K562 (cell line): ENCODE results near the gene TRUB2. TPM values are rescaled to one million over a fixed set of nuclear protein-coding genes. Genes with fewer than 3 reads are reported as not detected.

Source experiments
- ATAC-seq: fragments of 200-7000 bp; cut with Tn5 transposase; 3 replicates; pipeline ENCODE4 v1.9.1; 2020; ENCODE audit warnings: moderate library complexity
- BruUV-seq: library from RNA; stranded (reverse); fragments of 400-500 nt; replicated peaks from 2 replicates; lab custom pipeline; 2021; lab: Mats Ljungman, UMichigan
- CTCF ChIA-PET: fragments of 300-600 bp; formaldehyde crosslinking; extraction: SDS; loops from one replicate; lab custom pipeline; 2021; ENCODE audit warnings: low intra/inter-chr PET ratio; lab: Yijun Ruan, JAX
- POLR2A ChIA-PET: fragments of 300-600, 350-650 bp; sonication (Branson Sonifier 250); formaldehyde crosslinking; extraction: SDS; loops from one replicate; lab custom pipeline; 2021; ENCODE audit warnings: antibody characterized with exemption, inconsistent platforms; lab: Yijun Ruan, JAX
- DNase-seq, 4 experiments: peaks; one replicate each; pipeline versions ENCODE4 v3.0.0 to v3.0.0-alpha.2; 2011 to 2018; ENCODE audit warnings: low spot score in 3 of 4, mixed read lengths in 3 of 4; ENCODE audit errors: extremely low read depth in 1 of 4
- FAIRE-seq: peaks from 2 replicates; lab custom pipeline; 2011; peaks lifted over from hg19 to GRCh38; lab: Jason Lieb, UNC
- H2AFZ ChIP-seq: 2 replicates; pipeline ENCODE4 v1.6.0; 2011; ENCODE audit warnings: low read depth, low read length, control low read depth, inconsistent platforms
- H3K27ac ChIP-seq: fragments of 200-600 bp; 3 replicates; pipeline ENCODE4 v1.8.0; 2011; ENCODE audit warnings: low read depth, mild to moderate bottlenecking, control low read depth, inconsistent platforms, low read length, moderate library complexity, mixed read lengths; ENCODE audit errors: extremely low read depth
- H3K27me3 ChIP-seq, 2 experiments: fragments of 300-600 bp in 1 of 2; 2 replicates in 1 of 2; 3 replicates in 1 of 2; pipeline versions ENCODE4 v1.6.0 to v1.8.0; 2011; ENCODE audit warnings: inconsistent platforms in 2 of 2, low read length in 2 of 2, mild to moderate bottlenecking in 1 of 2, mixed read lengths in 1 of 2, moderate library complexity in 1 of 2; ENCODE audit not compliant: control insufficient read depth in 2 of 2, insufficient read depth in 2 of 2
- H3K36me3 ChIP-seq: fragments of 300-600 bp; 3 replicates; pipeline ENCODE4 v1.8.0; 2011; ENCODE audit warnings: mild to moderate bottlenecking, low read length, inconsistent platforms; ENCODE audit not compliant: control insufficient read depth, insufficient read depth
- H3K4me1 ChIP-seq, 2 experiments: fragments of 200-600 bp in 1 of 2; replicated peaks in 1 of 2; 2 replicates in 1 of 2; 3 replicates in 1 of 2; pipeline versions ENCODE4 v1.5.1 to v1.8.0; 2011; ENCODE audit warnings: inconsistent platforms in 2 of 2, low read length in 2 of 2, mild to moderate bottlenecking in 1 of 2, mixed read lengths in 1 of 2, moderate library complexity in 1 of 2; ENCODE audit not compliant: control insufficient read depth in 2 of 2, insufficient read depth in 2 of 2
- H3K4me2 ChIP-seq: 2 replicates; pipeline ENCODE4 v1.6.1; 2011; ENCODE audit warnings: low read length, control low read depth, inconsistent platforms, mixed read lengths; ENCODE audit not compliant: insufficient read depth
- H3K4me3 ChIP-seq: fragments of 200-600 bp; sonication (generic), shearing (Covaris generic); 2 replicates; pipeline ENCODE4 v1.5.1; 2016; ENCODE audit warnings: control low read depth, inconsistent platforms
- H3K79me2 ChIP-seq: fragments of 200-600 bp; 3 replicates; pipeline ENCODE4 v1.8.0; 2011; ENCODE audit warnings: low read length, inconsistent platforms; ENCODE audit not compliant: control insufficient read depth, insufficient read depth
- H3K9ac ChIP-seq, 2 experiments: 2 replicates each; pipeline versions ENCODE4 v1.6.0 to v1.6.1; 2011; ENCODE audit warnings: low read depth in 2 of 2, low read length in 2 of 2, control low read depth in 1 of 2, inconsistent platforms in 1 of 2, mild to moderate bottlenecking in 1 of 2, mixed read lengths in 1 of 2; ENCODE audit not compliant: insufficient read depth in 1 of 2
- H3K9me1 ChIP-seq: one replicate; pipeline ENCODE4 v1.6.0; 2011; ENCODE audit warnings: inconsistent platforms, mild to moderate bottlenecking, low read length, moderate library complexity; ENCODE audit not compliant: control insufficient read depth, insufficient read depth
- H3K9me3 ChIP-seq: replicated peaks from 2 replicates; pipeline ENCODE4 v1.5.1; 2011; ENCODE audit warnings: low read depth, low read length, inconsistent platforms; ENCODE audit not compliant: control insufficient read depth, insufficient read depth
- H4K20me1 ChIP-seq: replicated peaks from 2 replicates; pipeline ENCODE4 v1.6.1; 2011; ENCODE audit warnings: low read length, inconsistent platforms, mixed read lengths; ENCODE audit not compliant: control insufficient read depth, insufficient read depth
- ATF3 ChIP-seq, 2 experiments: fragments of 450-650 bp in 1 of 2; sonication (generic) in 1 of 2; formaldehyde crosslinking in 1 of 2; IDR thresholded peaks in 1 of 2; conservative IDR thresholded peaks in 1 of 2; 2 replicates each; pipeline versions ENCODE4 v1.6.1 to v1.8.1; 2016 to 2023; ENCODE audit warnings: mild to moderate bottlenecking in 2 of 2, moderate library complexity in 2 of 2, inconsistent platforms in 1 of 2, missing genetic modification reagents in 1 of 2
- BRF2 ChIP-seq: IDR thresholded peaks from 3 replicates; pipeline ENCODE4 v1.6.1; 2011; ENCODE audit warnings: borderline replicate concordance, mild to moderate bottlenecking; ENCODE audit not compliant: insufficient read length, insufficient read depth
- CGGBP1 ChIP-seq: fragments of 250-450 bp; sonication (Bioruptor Pico); IDR thresholded peaks from 2 replicates; pipeline ENCODE4 v1.9.0; 2021; ENCODE audit warnings: mild to moderate bottlenecking
- ELK1 ChIP-seq: sonication (generic); formaldehyde crosslinking; IDR thresholded peaks from 2 replicates; pipeline ENCODE4 v1.8.1; 2022; ENCODE audit warnings: missing genetic modification reagents
- FOXP4 ChIP-seq: sonication (generic); formaldehyde crosslinking; IDR thresholded peaks from 2 replicates; pipeline ENCODE4 v1.8.0; 2022; ENCODE audit warnings: mild to moderate bottlenecking, missing genetic modification reagents, borderline replicate concordance
- NFE2L1 ChIP-seq: fragments of 450-650 bp; IDR thresholded peaks from 2 replicates; pipeline ENCODE4 v1.6.1; 2016; ENCODE audit warnings: missing genetic modification characterization, low read depth, mild to moderate bottlenecking, missing compliant biosample characterization, moderate library complexity, borderline replicate concordance
- PHB2 ChIP-seq: fragments of 450-650 bp; IDR thresholded peaks from 2 replicates; pipeline ENCODE4 v1.6.1; 2017; ENCODE audit warnings: low read depth
- ZFP1 ChIP-seq: fragments of 450-650 bp; formaldehyde crosslinking; IDR thresholded peaks from 2 replicates; pipeline ENCODE4 v1.4.0; 2020; ENCODE audit warnings: mild to moderate bottlenecking, mixed read lengths
- ZNF445 ChIP-seq: fragments of 250-450 bp; sonication (Bioruptor Pico); IDR thresholded peaks from 2 replicates; pipeline ENCODE4 v1.4.0; 2020; ENCODE audit warnings: low read depth, mild to moderate bottlenecking, moderate library complexity
- WGBS: fragments of 100-300 bp; shearing (Covaris generic); methylation state at CpG from one replicate; pipeline ENCODE4 v1.1.6; 2016; ENCODE audit warnings: low coverage, mixed read lengths; ENCODE audit not compliant: insufficient coverage; ENCODE audit errors: missing lambda C conversion rate; 5-methylcytosine and 5-hydroxymethylcytosine counted together
- in situ Hi-C: fragments of 300-500 bp; cut with MboI; formaldehyde crosslinking; loops from 4 replicates; pipeline ENCODE4 v1.15.0; 2018; ENCODE audit warnings: inconsistent platforms, mixed read lengths
- intact Hi-C: fragments of 100-400 bp; cut with micrococcal nuclease; formaldehyde crosslinking; loops from 2 replicates; pipeline ENCODE4 v1.14.2; 2022
- polyA plus RNA-seq, 8 experiments: library from polyadenylated mRNA; depleted of rRNA in 4 of 8; stranded (reverse) in 5 of 8; unstranded in 3 of 8; fragments of >200 nt; fragmentation: Nextera tagmentation in 2 of 8; fragmentation: Illumina TruSeq in 1 of 8; extraction: Ambion mirVana in 2 of 8; extraction: Trizol in 1 of 8; gene quantifications; 2 replicates each; pipeline versions ENCODE4 v1.2.1 to v1.2.3, GENCODE V29; 2011 to 2014; ENCODE audit warnings: inconsistent platforms in 1 of 8, missing spikeins in 1 of 8
- total RNA-seq, 7 experiments: library from RNA; depleted of rRNA in 6 of 7; stranded (reverse); fragments of >200 nt in 6 of 7; fragmentation: Illumina TruSeq in 2 of 7; extraction: Trizol in 2 of 7; gene quantifications; 2 replicates each; pipeline versions ENCODE4 v1.2.1 to v1.2.3, GENCODE V29; 2011 to 2021; ENCODE audit warnings: low replicate concordance in 1 of 7

Gene TRUB2
- total and polyA plus RNA-seq, 9 of the 15 experiments (the other 6 are each of a cell fraction or from before 2014, with no cell fraction given) = 9.3 to 110 (median 63.0) TPM

- TF ChIP-seq CGGBP1 (CRISPR knock-in tag) = 0 out of 2 replicates have a peak, but pooled peaks have one; percentile 20
- TF ChIP-seq, all 486 proteins: peak for 20
Measured at GRCh38 chr9:128321879-128322403, 306 bp downstream of the TRUB2 start (continued).

- Histone ChIP-seq H3K9ac (peak overlapping the region; percentile 92 to 93), H3K27me3 (no peaks in the 10 kb centered on the region), H2AFZ (peak overlapping the region; percentile 99; the same call in 1 of the 2 replicates), H3K9me1 (no peaks in the 10 kb centered on the region), H3K36me3 (peaks cover 69% of the 10 kb centered on the region), H3K79me2 (peaks cover 49% of the 10 kb centered on the region), H3K4me1 (peaks cover 8 to 19% of the 10 kb centered on the region in 2 experiments), H4K20me1 (no peaks in the 10 kb centered on the region), H3K4me3 (peak overlapping the region; percentile 67), H3K27ac (peak overlapping the region; percentile 94), H3K4me2 (peak overlapping the region; percentile 97), H3K9me3 (no peaks in the 10 kb centered on the region)
- FAIRE-seq (no peak), ATAC-seq (no peak), DNase-seq (peak in 1 of 4 experiments; percentile 48)
- 49% methylated on average over 7 of the region's 7 CpGs for WGBS
- in situ Hi-C loops = loop anchor here (5.0 to 10.0 kb wide), 2 partner anchors 1351 to 1563 kb away; no protein-coding TSS in a partner anchor
- BruUV-seq = no TSS peak
- ChIA-PET CTCF (no interaction called here), POLR2A (interaction anchor here (0.6 to 4.0 kb wide), 11 partner anchors 10 to 1417 kb away, joined by 3 to 35 read pairs (median 4); no protein-coding TSS in a partner anchor)
- intact Hi-C loops = no loop called here
- TF ChIP-seq ZFP1 (CRISPR knock-in tag) = no peak
- TF ChIP-seq PHB2 = no peak
- TF ChIP-seq BRF2 = no peak
- no peak for TF ChIP-seq NFE2L1 (tag)
- TF ChIP-seq ELK1 = no peak
- no peak for TF ChIP-seq FOXP4 (CRISPR knock-in tag)
- TF ChIP-seq ATF3 (IDR thresholded peaks at IDR 0.05) = no peak
- TF ChIP-seq ATF3 (CRISPR knock-in tag; conservative IDR thresholded peaks at IDR 0.05) = no peak
- TF ChIP-seq ZNF445 (CRISPR knock-in tag) = no peak
Measured at GRCh38 chr9:128321343-128321742, 904 bp downstream of the TRUB2 start.
